ENCODE results near the gene SHANK3. TPM values are rescaled to one million over a fixed set of nuclear protein-coding genes. Genes with fewer than 3 reads are reported as not detected.
A peak's percentile ranks its signal among the peaks of the same experiment; 100 is the strongest.

SHANK3 gene
- polyA plus RNA-seq, 1 of the 3 experiments (the other 2 are of a cell fraction) = 1.5 TPM

DNA sequence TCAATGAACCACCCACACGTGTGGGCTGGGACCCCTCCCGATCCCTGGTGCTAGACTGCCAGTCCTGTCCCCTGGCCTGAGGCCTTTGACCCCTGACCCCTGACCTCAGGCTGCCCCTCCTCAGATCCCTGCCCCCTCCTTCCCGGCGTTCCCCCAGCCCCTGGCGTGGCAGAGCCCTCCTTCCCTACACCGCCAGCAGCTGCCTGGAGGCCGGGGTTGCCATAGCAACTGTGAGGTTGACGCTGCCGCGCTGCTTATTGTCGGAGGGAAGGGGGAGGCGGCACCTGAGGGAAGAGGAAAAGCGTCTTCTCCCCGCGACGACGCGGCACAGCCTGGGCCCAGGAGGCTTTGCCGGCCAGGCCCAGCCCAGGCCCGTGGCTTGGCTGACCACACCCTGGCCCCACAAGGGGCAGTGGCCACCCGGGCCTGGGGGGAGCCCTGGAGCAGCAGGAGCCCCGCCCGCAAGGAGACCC is 32.6 kb downstream of the SHANK3 start:
- H3K4me2 ChIP-seq = no peak overlapping the region
- no peak overlapping the region for H3K27ac ChIP-seq (ENCODE audit: low read depth in 2 of 2, low read length in 1 of 2)
- peaks cover 0 to 10% of the 10 kb centered on the region in 2 experiments; a peak in 1 of 4 replicates for H3K4me1 ChIP-seq (ENCODE audit: control insufficient read depth in 1 of 2, insufficient read depth in 2 of 2, low read depth in 1 of 2, low read length in 1 of 2)
- POLR2A ChIA-PET = no interaction called here
- no peaks in the 10 kb centered on the region for H3K79me2 ChIP-seq (ENCODE audit: insufficient read depth)
- H3K27me3 ChIP-seq (ENCODE audit: insufficient read depth) = no peaks in the 10 kb centered on the region
- H3K4me3 ChIP-seq (ENCODE audit: low read depth in 2 of 2, low read length in 1 of 2) = no peak overlapping the region
- H3K36me3 ChIP-seq (replicated peaks in 1 of 2; ENCODE audit: control insufficient read depth in 1 of 2, insufficient read depth in 2 of 2, low read length in 1 of 2) = no peaks in the 10 kb centered on the region
- CTCF ChIA-PET = no interaction called here
- peak; percentile 90 for TF ChIP-seq RFX5 (IDR thresholded peaks at IDR 0.05; ENCODE audit: low read length)
- no peak for TF ChIP-seq MEF2A (IDR thresholded peaks at IDR 0.05; ENCODE audit: borderline replicate concordance, low read depth)
- no peak for TF ChIP-seq NRF1 (IDR thresholded peaks at IDR 0.05; ENCODE audit: low read depth, low read length)
- TF ChIP-seq FOSL2 (IDR thresholded peaks at IDR 0.05; ENCODE audit: borderline replicate concordance, low read depth) = no peak
- H3K9me2 ChIP-seq = no peaks in the 10 kb centered on the region
- no peak overlapping the region for H2AFZ ChIP-seq (ENCODE audit: low read depth)
- no peaks in the 10 kb centered on the region for H3K9me3 ChIP-seq
- H4K20me1 ChIP-seq (ENCODE audit: insufficient read depth) = no peaks in the 10 kb centered on the region
- 52% methylated on average over 4 of the region's 23 CpGs for WGBS (ENCODE audit: low lambda C conversion rate)
- peak; percentile 88 for DNase-seq
- peaks cover 5% of the 10 kb centered on the region for H3F3A ChIP-seq (replicated peaks; ENCODE audit: insufficient read depth)
- no peak overlapping the region for H3K9ac ChIP-seq

- WGBS (ENCODE audit: low lambda C conversion rate) = 95% methylated on average over 12 of the region's 27 CpGs
- no peaks in the 10 kb centered on the region for H3K36me3 ChIP-seq (replicated peaks in 1 of 2; ENCODE audit: control insufficient read depth in 1 of 2, insufficient read depth in 2 of 2, low read length in 1 of 2)
- no peaks in the 10 kb centered on the region for H3K27me3 ChIP-seq (ENCODE audit: insufficient read depth)
- no peak overlapping the region for H3K4me3 ChIP-seq (ENCODE audit: low read depth in 2 of 2, low read length in 1 of 2)
- no peak overlapping the region for H3K27ac ChIP-seq (ENCODE audit: low read depth in 2 of 2, low read length in 1 of 2)
- POLR2A ChIA-PET = no interaction called here
- no peaks in the 10 kb centered on the region for H4K20me1 ChIP-seq (ENCODE audit: insufficient read depth)
- TF ChIP-seq RXRA (IDR thresholded peaks at IDR 0.05; ENCODE audit: borderline replicate concordance, low read depth) = no peak
- TF ChIP-seq TAF1 (IDR thresholded peaks at IDR 0.05; ENCODE audit: borderline replicate concordance, low read depth, low read length) = no peak
- TF ChIP-seq REST (IDR thresholded peaks at IDR 0.05; ENCODE audit: low read depth, low read length) = no peak
- no peak for TF ChIP-seq NRF1 (IDR thresholded peaks at IDR 0.05; ENCODE audit: low read depth, low read length)
- no peak for TF ChIP-seq CHD2 (IDR thresholded peaks at IDR 0.05; ENCODE audit: low read length, partially characterized antibody)
- no peak for TF ChIP-seq RFX5 (IDR thresholded peaks at IDR 0.05; ENCODE audit: low read length)
- TF ChIP-seq ELF1 (IDR thresholded peaks at IDR 0.05) = no peak
- TF ChIP-seq FOXJ3 (CRISPR knock-in tag; IDR thresholded peaks at IDR 0.05) = no peak
- no peak for TF ChIP-seq JUND (IDR thresholded peaks at IDR 0.05)
- TF ChIP-seq FOSL2 (IDR thresholded peaks at IDR 0.05; ENCODE audit: borderline replicate concordance, low read depth) = no peak
- no peak for TF ChIP-seq SIN3A (IDR thresholded peaks at IDR 0.05; ENCODE audit: borderline replicate concordance, low read depth, low read length)
- no peak for TF ChIP-seq MXI1 (IDR thresholded peaks at IDR 0.05; ENCODE audit: low read depth, low read length)
- TF ChIP-seq GABPA (IDR thresholded peaks at IDR 0.05; ENCODE audit: low read depth) = no peak
- no peak for TF ChIP-seq MAX (IDR thresholded peaks at IDR 0.05; ENCODE audit: low read depth)
- TF ChIP-seq SMC3 (IDR thresholded peaks at IDR 0.05; ENCODE audit: low read depth, low read length) = no peak
- no peak for TF ChIP-seq TCF12 (IDR thresholded peaks at IDR 0.05)
- no peak overlapping the region for H3K9ac ChIP-seq
- CTCF ChIA-PET = no interaction called here
- H3K4me2 ChIP-seq = no peak overlapping the region
- H2AFZ ChIP-seq (ENCODE audit: low read depth) = no peak overlapping the region
- H3K4me1 ChIP-seq (ENCODE audit: control insufficient read depth in 1 of 2, insufficient read depth in 2 of 2, low read depth in 1 of 2, low read length in 1 of 2) = peaks cover 0 to 10% of the 10 kb centered on the region in 2 experiments; a peak in 1 of 4 replicates
- H3K9me2 ChIP-seq = no peaks in the 10 kb centered on the region
- peaks cover 5% of the 10 kb centered on the region for H3F3A ChIP-seq (replicated peaks; ENCODE audit: insufficient read depth)
- no peaks in the 10 kb centered on the region for H3K9me3 ChIP-seq
- DNase-seq = no peak
- no peaks in the 10 kb centered on the region for H3K79me2 ChIP-seq (ENCODE audit: insufficient read depth)
Measured at GRCh38 chr22:50705851-50706351, 33.3 kb downstream of the SHANK3 start.
